Left hindlimb (tissue), 1 donor: ENCODE results near the gene GRB10.

Experiments
- DNase-seq: peaks from one replicate; pipeline ENCODE4 v3.0.0-alpha.2; 2018

The GRB10 gene

GRCh38 chr7:50803359-50804337 lies 21.0 kb upstream of the GRB10 start:
- DNase-seq = no peak

GRCh38 chr7:50801907-50802306 lies 19.2 kb upstream of the GRB10 start:
- DNase-seq = no peak

- DNase-seq = no peak
Measured at GRCh38 chr7:50799873-50800272, 17.2 kb upstream of the GRB10 start.

GRCh38 chr7:50798126-50798525 lies 15.4 kb upstream of the GRB10 start:
- DNase-seq = no peak

GRCh38 chr7:50795831-50796230 lies 13.1 kb upstream of the GRB10 start:
- no peak for DNase-seq

GRCh38 chr7:50795253-50795652 lies 12.6 kb upstream of the GRB10 start:
- DNase-seq = no peak

GRCh38 chr7:50793947-50794570 lies 11.4 kb upstream of the GRB10 start:
- no peak for DNase-seq

- DNase-seq = peak; percentile 78
Measured at GRCh38 chr7:50793120-50793946, 10.6 kb upstream of the GRB10 start.

- peak; percentile 44 for DNase-seq
Measured at GRCh38 chr7:50792342-50793119, 9.8 kb upstream of the GRB10 start.

- no peak for DNase-seq
Measured at GRCh38 chr7:50791938-50792341, 9.2 kb upstream of the GRB10 start.

- no peak for DNase-seq
Measured at GRCh38 chr7:50791363-50791937, 8.8 kb upstream of the GRB10 start.

- DNase-seq = no peak
Measured at GRCh38 chr7:50790381-50790780, 7.7 kb upstream of the GRB10 start.

- no peak for DNase-seq
Measured at GRCh38 chr7:50788382-50788781, 5.7 kb upstream of the GRB10 start.

- DNase-seq = no peak
Measured at GRCh38 chr7:50787825-50788224, 5.1 kb upstream of the GRB10 start.

GRCh38 chr7:50785346-50785745 lies 2.6 kb upstream of the GRB10 start:
- no peak for DNase-seq

GRCh38 chr7:50783801-50784507 lies 1.3 kb upstream of the GRB10 start:
- DNase-seq = no peak

- DNase-seq = no peak
Measured at GRCh38 chr7:50783303-50783702, 607 bp upstream of the GRB10 start.

- DNase-seq = no peak
Measured at GRCh38 chr7:50781381-50782293, 1.1 kb downstream of the GRB10 start.

GRCh38 chr7:50780436-50780835 lies 2.3 kb downstream of the GRB10 start:
- no peak for DNase-seq

- DNase-seq = no peak
Measured at GRCh38 chr7:50779427-50779826, 3.3 kb downstream of the GRB10 start.
